ENCODE data around the gene LMTK2. TPM values are rescaled to one million over a fixed set of nuclear protein-coding genes. Genes with fewer than 3 reads are reported as not detected.
A peak's percentile ranks its signal among the peaks of the same experiment; 100 is the strongest.

Gene LMTK2
- total RNA-seq, 1 donor from 2014 or later, result 15.4 TPM

DNA sequence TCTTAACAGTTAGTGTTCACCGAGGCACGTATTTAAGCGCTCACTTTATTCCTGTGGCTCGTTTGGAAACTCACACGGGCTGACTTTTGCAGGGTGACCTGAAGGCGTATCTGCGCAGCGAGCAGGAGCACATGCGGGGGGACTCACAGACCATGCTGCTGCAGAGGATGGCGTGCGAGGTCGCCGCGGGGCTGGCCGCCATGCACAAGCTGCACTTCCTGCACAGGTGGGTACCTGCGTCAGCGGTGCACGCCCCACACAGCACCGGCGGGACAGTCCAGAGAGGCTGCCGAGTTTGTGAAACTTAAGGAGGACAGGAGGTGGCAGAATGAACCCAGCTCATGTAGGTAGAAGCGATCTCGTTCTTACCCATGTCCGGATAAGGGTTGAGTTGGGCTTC, 64.8 kb downstream of the LMTK2 start:
- H3K4me3 Mint-ChIP-seq (ENCODE audit: unreplicated experiment), result no peak overlapping the region
- H3K36me3 Mint-ChIP-seq (ENCODE audit: unreplicated experiment), result peaks cover 11% of the 10 kb centered on the region
- no peak overlapping the region for H3K27ac Mint-ChIP-seq (ENCODE audit: unreplicated experiment)
- no peaks in the 10 kb centered on the region for H3K9me3 Mint-ChIP-seq (ENCODE audit: unreplicated experiment)
- TF ChIP-seq, protein P1, sequence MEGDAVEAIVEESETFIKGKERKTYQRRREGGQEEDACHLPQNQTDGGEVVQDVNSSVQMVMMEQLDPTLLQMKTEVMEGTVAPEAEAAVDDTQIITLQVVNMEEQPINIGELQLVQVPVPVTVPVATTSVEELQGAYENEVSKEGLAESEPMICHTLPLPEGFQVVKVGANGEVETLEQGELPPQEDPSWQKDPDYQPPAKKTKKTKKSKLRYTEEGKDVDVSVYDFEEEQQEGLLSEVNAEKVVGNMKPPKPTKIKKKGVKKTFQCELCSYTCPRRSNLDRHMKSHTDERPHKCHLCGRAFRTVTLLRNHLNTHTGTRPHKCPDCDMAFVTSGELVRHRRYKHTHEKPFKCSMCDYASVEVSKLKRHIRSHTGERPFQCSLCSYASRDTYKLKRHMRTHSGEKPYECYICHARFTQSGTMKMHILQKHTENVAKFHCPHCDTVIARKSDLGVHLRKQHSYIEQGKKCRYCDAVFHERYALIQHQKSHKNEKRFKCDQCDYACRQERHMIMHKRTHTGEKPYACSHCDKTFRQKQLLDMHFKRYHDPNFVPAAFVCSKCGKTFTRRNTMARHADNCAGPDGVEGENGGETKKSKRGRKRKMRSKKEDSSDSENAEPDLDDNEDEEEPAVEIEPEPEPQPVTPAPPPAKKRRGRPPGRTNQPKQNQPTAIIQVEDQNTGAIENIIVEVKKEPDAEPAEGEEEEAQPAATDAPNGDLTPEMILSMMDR (IDR thresholded peaks at IDR 0.05), result no peak
- H3K27me3 Mint-ChIP-seq (ENCODE audit: unreplicated experiment), result no peaks in the 10 kb centered on the region
- no peaks in the 10 kb centered on the region for H3K4me1 Mint-ChIP-seq (ENCODE audit: unreplicated experiment)
- no peak for DNase-seq (ENCODE audit: extremely low spot score, unreplicated experiment)

DNA sequence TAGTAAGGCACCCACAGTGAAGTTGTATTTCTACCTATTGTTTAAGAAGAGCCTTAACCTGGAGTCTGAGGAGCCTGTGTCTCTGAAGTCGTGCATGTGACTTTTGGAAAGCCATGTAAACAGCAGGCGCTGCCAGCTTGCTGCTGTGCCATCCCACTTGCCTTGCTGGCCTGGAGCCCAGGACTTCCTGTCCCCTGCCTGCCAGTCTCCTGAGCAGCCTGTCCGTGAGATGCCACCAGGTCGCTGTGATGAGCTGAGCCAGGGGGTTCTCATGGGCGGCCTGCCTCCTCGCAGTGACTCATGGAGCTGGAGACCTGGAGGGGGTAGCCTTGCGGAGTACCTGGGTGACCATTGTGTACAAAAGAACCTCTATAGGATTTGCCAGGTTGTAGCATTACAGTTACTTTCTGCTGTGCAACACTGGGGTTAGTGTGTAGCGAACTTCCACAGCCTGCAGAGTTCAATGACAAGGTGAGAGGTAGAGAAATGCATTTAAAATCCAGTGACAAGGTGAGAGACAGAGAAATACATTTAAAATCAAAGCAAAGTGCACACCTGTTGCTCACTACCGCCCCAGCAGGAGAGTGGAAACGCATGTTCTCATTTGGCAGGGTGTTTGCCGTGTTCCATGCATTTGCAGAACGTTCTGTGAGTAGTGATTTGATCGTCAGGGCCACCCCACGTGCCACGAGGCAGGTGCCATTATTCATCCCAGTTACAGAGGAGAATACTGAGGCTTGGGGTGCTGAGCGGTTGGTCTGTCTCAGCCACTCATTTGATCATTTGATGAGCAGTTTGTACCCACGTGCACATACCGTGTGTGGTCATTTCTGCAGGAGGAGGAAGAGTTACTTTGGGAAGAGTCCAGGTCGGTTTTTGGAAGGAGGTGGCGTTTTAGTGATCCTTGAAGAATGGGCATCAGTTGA, 67.9 kb downstream of the LMTK2 start:
- DNase-seq (ENCODE audit: extremely low spot score, unreplicated experiment), result no peak
- Mint-ChIP-seq H3K27ac (ENCODE audit: unreplicated experiment) (no peak overlapping the region), H3K9me3 (ENCODE audit: unreplicated experiment) (no peaks in the 10 kb centered on the region), H3K36me3 (ENCODE audit: unreplicated experiment) (peaks cover 11% of the 10 kb centered on the region), H3K4me3 (ENCODE audit: unreplicated experiment) (no peak overlapping the region), H3K27me3 (ENCODE audit: unreplicated experiment) (no peaks in the 10 kb centered on the region), H3K4me1 (ENCODE audit: unreplicated experiment) (peaks cover 17% of the 10 kb centered on the region)
- TF ChIP-seq, protein P1 (IDR thresholded peaks at IDR 0.05), result no peak

DNA sequence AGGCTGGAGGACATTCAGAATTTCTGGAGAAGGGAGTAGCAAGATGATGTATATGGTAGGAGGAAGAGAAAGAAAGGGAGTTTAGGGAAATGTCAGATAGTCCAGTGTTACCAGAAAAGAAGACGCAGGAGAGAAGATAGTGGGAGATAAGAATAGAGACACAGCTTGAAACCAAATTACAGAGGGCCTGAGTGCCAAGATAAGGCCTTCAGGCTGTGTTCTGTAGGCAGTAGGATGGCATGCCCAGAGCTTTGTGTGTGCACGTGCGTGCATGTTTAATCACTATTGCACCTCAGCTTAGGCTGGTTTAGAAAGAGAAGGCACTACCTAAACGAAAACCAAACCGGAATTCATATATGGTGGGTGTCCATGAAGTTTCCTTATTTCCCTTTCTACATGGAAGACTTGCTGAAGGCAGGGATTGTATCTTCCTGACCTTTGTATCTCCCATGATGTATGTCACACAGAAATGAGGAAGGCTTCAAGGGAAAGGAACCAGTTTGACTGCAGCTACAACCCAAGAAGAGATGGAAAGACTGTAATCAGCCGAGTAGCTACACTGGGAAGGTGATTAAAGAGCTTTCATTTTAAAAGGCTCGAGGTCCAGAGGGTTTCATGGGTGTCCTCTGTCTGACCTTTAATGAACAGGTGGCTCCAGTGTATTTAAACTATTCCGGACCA, 68.7 kb downstream of the LMTK2 start:
- H3K36me3 Mint-ChIP-seq (ENCODE audit: unreplicated experiment), result peaks cover 12% of the 10 kb centered on the region
- H3K9me3 Mint-ChIP-seq (ENCODE audit: unreplicated experiment), result no peaks in the 10 kb centered on the region
- TF ChIP-seq, protein P1 (IDR thresholded peaks at IDR 0.05), result no peak
- no peak overlapping the region for H3K27ac Mint-ChIP-seq (ENCODE audit: unreplicated experiment)
- no peaks in the 10 kb centered on the region for H3K27me3 Mint-ChIP-seq (ENCODE audit: unreplicated experiment)
- DNase-seq (ENCODE audit: extremely low spot score, unreplicated experiment), result no peak
- H3K4me3 Mint-ChIP-seq (ENCODE audit: unreplicated experiment), result no peak overlapping the region
- peaks cover 20% of the 10 kb centered on the region for H3K4me1 Mint-ChIP-seq (ENCODE audit: unreplicated experiment)

DNA sequence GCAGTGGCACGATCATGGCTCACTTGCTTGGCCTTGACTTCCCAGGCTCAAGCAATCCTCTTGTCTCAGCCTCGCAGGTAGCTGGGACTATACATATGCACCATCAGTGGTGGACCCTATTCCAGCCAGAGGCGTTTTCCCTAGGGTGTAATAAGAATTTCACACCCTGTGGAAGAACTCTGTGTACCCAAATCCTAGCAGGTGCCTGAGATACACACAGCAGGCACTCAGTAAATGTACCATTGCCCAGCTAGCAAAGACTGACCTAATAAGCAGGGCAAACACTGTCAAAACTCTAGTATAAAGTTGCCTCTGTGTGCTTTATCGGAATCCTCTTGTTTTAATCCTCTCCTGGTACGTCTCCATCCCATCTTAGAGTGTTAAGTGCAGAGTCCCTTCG, 70.9 kb downstream of the LMTK2 start:
- Mint-ChIP-seq H3K4me3 (ENCODE audit: unreplicated experiment) (no peak overlapping the region), H3K36me3 (ENCODE audit: unreplicated experiment) (peaks cover 15% of the 10 kb centered on the region), H3K27me3 (ENCODE audit: unreplicated experiment) (no peaks in the 10 kb centered on the region), H3K9me3 (ENCODE audit: unreplicated experiment) (no peaks in the 10 kb centered on the region), H3K27ac (ENCODE audit: unreplicated experiment) (peak overlapping the region; percentile 50), H3K4me1 (ENCODE audit: unreplicated experiment) (peaks cover 20% of the 10 kb centered on the region)
- TF ChIP-seq, protein P1 (IDR thresholded peaks at IDR 0.05), result no peak
- no peak for DNase-seq (ENCODE audit: extremely low spot score, unreplicated experiment)

DNA sequence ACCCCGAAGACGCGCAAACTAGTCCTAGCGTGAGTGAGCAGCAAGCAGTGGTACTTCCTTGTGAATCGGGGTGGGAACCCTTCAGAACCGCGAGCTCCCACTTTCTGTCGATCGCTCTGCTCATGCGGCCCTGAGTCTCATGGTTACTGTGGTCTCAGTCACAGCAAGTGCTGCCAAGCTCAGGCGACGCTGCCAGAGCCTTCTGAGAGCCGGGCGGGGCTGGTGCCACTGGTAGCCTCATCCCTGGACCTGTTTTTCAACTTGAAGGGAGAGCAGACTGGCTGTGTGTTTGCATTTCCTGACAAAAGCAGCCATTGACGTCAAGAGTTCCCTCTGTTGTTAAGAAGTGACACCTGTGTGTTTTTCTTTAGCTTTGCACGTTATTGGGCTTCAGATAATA, 71.7 kb downstream of the LMTK2 start:
- Mint-ChIP-seq H3K36me3 (ENCODE audit: unreplicated experiment) (peaks cover 15% of the 10 kb centered on the region), H3K9me3 (ENCODE audit: unreplicated experiment) (no peaks in the 10 kb centered on the region), H3K27me3 (ENCODE audit: unreplicated experiment) (no peaks in the 10 kb centered on the region), H3K27ac (ENCODE audit: unreplicated experiment) (peak overlapping the region; percentile 23), H3K4me3 (ENCODE audit: unreplicated experiment) (no peak overlapping the region), H3K4me1 (ENCODE audit: unreplicated experiment) (peaks cover 20% of the 10 kb centered on the region)
- TF ChIP-seq, protein P1 (IDR thresholded peaks at IDR 0.05), result no peak
- no peak for DNase-seq (ENCODE audit: extremely low spot score, unreplicated experiment)

All from osteocyte (in vitro differentiated cells).